Measurements from ENCODE around the gene SIRPG. TPM values are rescaled to one million over a fixed set of nuclear protein-coding genes. Genes with fewer than 3 reads are reported as not detected.

Gene SIRPG
- total and polyA plus RNA-seq, 2 of the 8 experiments (the other 6 are each of a cell fraction or from before 2014, with no cell fraction given) = 0.08 TPM; not detected in 1

- ChIA-PET CTCF (ENCODE audit: partially characterized antibody) (no interaction called here), POLR2A (ENCODE audit: partially characterized antibody) (no interaction called here)
- H3K9ac ChIP-seq (replicated peaks in 1 of 4; ENCODE audit: extremely low read depth in 1 of 4, low read depth in 3 of 4, low read length in 3 of 4) = no peak overlapping the region
- H3K4me3 ChIP-seq (ENCODE audit: extremely low read depth in 1 of 4, insufficient read depth in 2 of 4, low read depth in 3 of 4, low read length in 4 of 4) = no peak overlapping the region
- H3K18ac ChIP-seq (ENCODE audit: extremely low read depth, low read length) = no peak overlapping the region
- no peaks in the 10 kb centered on the region for H3K27me3 ChIP-seq (replicated peaks in 1 of 4; ENCODE audit: control insufficient read depth in 3 of 4, extremely low read depth in 1 of 4, insufficient read depth in 3 of 4, low read length in 3 of 4)
- H3K56ac ChIP-seq (replicated peaks; ENCODE audit: insufficient read length, low read depth, low read length) = no peak overlapping the region
- H3K23ac ChIP-seq (ENCODE audit: insufficient read length) = no peak overlapping the region
- no peak overlapping the region for H2AFZ ChIP-seq (ENCODE audit: low read length)
- H4K5ac ChIP-seq (ENCODE audit: insufficient read length, low read depth, low read length) = no peak overlapping the region
- peaks cover 0 to 4% (median 0%) of the 10 kb centered on the region in 4 experiments; a peak in 2 of 7 replicates for H3K4me1 ChIP-seq (replicated peaks in 1 of 4; ENCODE audit: control insufficient read depth in 3 of 4, insufficient read depth in 4 of 4, low read length in 3 of 4)
- no peaks in the 10 kb centered on the region for H3K79me1 ChIP-seq (ENCODE audit: low read depth, low read length)
- no peaks in the 10 kb centered on the region for H3K79me2 ChIP-seq (ENCODE audit: control insufficient read depth in 1 of 2, insufficient read depth in 2 of 2, low read length in 2 of 2)
- no peak overlapping the region for H3K4me2 ChIP-seq (ENCODE audit: insufficient read depth in 1 of 2, low read depth in 2 of 2, low read length in 2 of 2)
- no peak overlapping the region for H2BK5ac ChIP-seq (ENCODE audit: low read depth, low read length)
- H3K36me3 ChIP-seq (ENCODE audit: control insufficient read depth in 2 of 4, insufficient read depth in 4 of 4, low read length in 3 of 4) = no peaks in the 10 kb centered on the region
- H3K27ac ChIP-seq (ENCODE audit: low read depth, low read length) = no peak overlapping the region
- H3K23me2 ChIP-seq (ENCODE audit: low read depth, low read length) = no peaks in the 10 kb centered on the region
- FAIRE-seq = no peak
- DNase-seq (ENCODE audit: low read depth in 1 of 2, low spot score in 2 of 2) = no peak
- no peak overlapping the region; the same call in 1 of the 2 replicates for H2AK5ac ChIP-seq (ENCODE audit: low read depth, low read length)
- no peaks in the 10 kb centered on the region for H4K20me1 ChIP-seq (replicated peaks in 1 of 2; ENCODE audit: control insufficient read depth in 1 of 2, insufficient read depth in 2 of 2, low read length in 2 of 2)
- H2BK120ac ChIP-seq (replicated peaks; ENCODE audit: low read depth, low read length) = no peak overlapping the region
- no peak overlapping the region for H3K4ac ChIP-seq (replicated peaks; ENCODE audit: insufficient read length, low read depth, low read length)
- H4K91ac ChIP-seq (replicated peaks; ENCODE audit: insufficient read length, low read length) = no peak overlapping the region
- H3K14ac ChIP-seq (ENCODE audit: insufficient read length) = no peak overlapping the region
- H2BK15ac ChIP-seq (ENCODE audit: low read length) = no peak overlapping the region
- H4K8ac ChIP-seq (ENCODE audit: extremely low read depth, insufficient read depth, low read length) = no peak overlapping the region
- no peak overlapping the region for H2BK12ac ChIP-seq (ENCODE audit: low read depth, low read length)
- H2BK20ac ChIP-seq (ENCODE audit: low read length) = no peak overlapping the region
- WGBS, 2 experiments (ENCODE audit: extremely low coverage in 1 of 2, insufficient coverage in 1 of 2, insufficient read length in 1 of 2, insufficient replicate concordance in 2 of 2, low coverage in 1 of 2, low lambda C conversion rate in 2 of 2, missing lambda C conversion rate in 1 of 2) = 93% methylated on average over 2 of the region's 2 CpGs; no CpG with 5 or more reads in 1 of the 2 experiments
- H3K9me3 ChIP-seq (ENCODE audit: insufficient read depth in 2 of 2, low read depth in 1 of 2, low read length in 1 of 2) = no peaks in the 10 kb centered on the region
- TF ChIP-seq CEBPB (IDR thresholded peaks at IDR 0.05; ENCODE audit: low read depth, low read length) = no peak
- no peak for TF ChIP-seq FOSL1 (IDR thresholded peaks at IDR 0.05; ENCODE audit: insufficient read depth, low read depth, low read length)
- no peak for TF ChIP-seq SIX5 (IDR thresholded peaks at IDR 0.05; ENCODE audit: low read depth, low read length)
- TF ChIP-seq HDAC2 (IDR thresholded peaks at IDR 0.05; ENCODE audit: borderline replicate concordance in 1 of 2, low read depth in 2 of 2, low read length in 2 of 2) = no peak
- no peak for TF ChIP-seq TAF1 (IDR thresholded peaks at IDR 0.05; ENCODE audit: low read depth, low read length)
- no peak for TF ChIP-seq NANOG (IDR thresholded peaks at IDR 0.05; ENCODE audit: insufficient read depth, low read depth, low read length, poor library complexity, severe bottlenecking)
- no peak for TF ChIP-seq HDAC6 (IDR thresholded peaks at IDR 0.05; ENCODE audit: low read depth, low read length)
- no peak for TF ChIP-seq CHD1 (IDR thresholded peaks at IDR 0.05; ENCODE audit: low read depth, low read length)
- no peak for TF ChIP-seq JUND (IDR thresholded peaks at IDR 0.05; ENCODE audit: low read length)
- TF ChIP-seq ATF3 (IDR thresholded peaks at IDR 0.05; ENCODE audit: insufficient read depth, low read depth, low read length) = no peak
- TF ChIP-seq RAD21 (IDR thresholded peaks at IDR 0.05 in 1 of 2, conservative IDR thresholded peaks at IDR 0.05 in 1 of 2; ENCODE audit: low read depth in 2 of 2, low read length in 2 of 2) = no peak
- TF ChIP-seq SUZ12 (IDR thresholded peaks at IDR 0.05; ENCODE audit: low read length) = no peak
- TF ChIP-seq MAFK (IDR thresholded peaks at IDR 0.05; ENCODE audit: low read depth, low read length) = no peak
- TF ChIP-seq JUN (IDR thresholded peaks at IDR 0.05; ENCODE audit: low read depth, low read length) = no peak
These were observed 19.8 kb downstream of the SIRPG start for GRCh38 chr20:1637755-1638154.
